Upper lobe of right lung (tissue), 1 donor: ENCODE data around the gene MLXIP. TPM values are rescaled to one million over a fixed set of nuclear protein-coding genes. Genes with fewer than 3 reads are reported as not detected.
"Not testable (repeated sequence)": the region's sequence is repeated elsewhere in the genome, so short reads cannot be mapped to it uniquely, and the experiment has no call there.

ENCODE experiments used
- ATAC-seq: fragments of 200-7000 bp; cut with Tn5 transposase; one replicate; pipeline ENCODE4 v1.9.1; 2020; ENCODE audit warnings: mild to moderate bottlenecking, moderate library complexity
- DNase-seq: peaks from one replicate; pipeline ENCODE4 v3.0.0-alpha.2; 2020
- H3K27ac ChIP-seq: fragments of 200-600 bp; one replicate; pipeline ENCODE4 v1.8.0; 2022
- H3K27me3 ChIP-seq: fragments of 200-600 bp; one replicate; pipeline ENCODE4 v1.8.0; 2022; ENCODE audit warnings: mild to moderate bottlenecking
- H3K36me3 ChIP-seq: fragments of 200-600 bp; one replicate; pipeline ENCODE4 v1.8.0; 2022
- H3K4me1 ChIP-seq: fragments of 200-600 bp; one replicate; pipeline ENCODE4 v1.8.0; 2022
- H3K4me3 ChIP-seq: fragments of 200-600 bp; one replicate; pipeline ENCODE4 v1.8.0; 2022; ENCODE audit warnings: mild to moderate bottlenecking
- H3K9me3 ChIP-seq: fragments of 200-600 bp; one replicate; pipeline ENCODE4 v1.8.0; 2022
- CTCF ChIP-seq: fragments of 200-600 bp; IDR thresholded peaks from one replicate; pipeline ENCODE4 v1.8.0; 2022; ENCODE audit warnings: antibody characterized with exemption
- intact Hi-C: fragments of 100-400 bp; cut with DNase I; formaldehyde crosslinking; loops from one replicate; pipeline ENCODE4 v1.11.0; 2022
- total RNA-seq: library from RNA; stranded (reverse); fragmentation: NEBNext Ultra II Directional; extraction: Animal tissue kit (Norgen Biotek cat#: 25700); gene quantifications from one replicate; pipeline ENCODE4 v1.2.1, GENCODE V29; 2021
- donor health status: DM: no; HTN: yes; CAD: no; lungs with severe emphysema.

The MLXIP gene
- total RNA-seq, 1 donor from 2014 or later: 57.4 TPM

DNA sequence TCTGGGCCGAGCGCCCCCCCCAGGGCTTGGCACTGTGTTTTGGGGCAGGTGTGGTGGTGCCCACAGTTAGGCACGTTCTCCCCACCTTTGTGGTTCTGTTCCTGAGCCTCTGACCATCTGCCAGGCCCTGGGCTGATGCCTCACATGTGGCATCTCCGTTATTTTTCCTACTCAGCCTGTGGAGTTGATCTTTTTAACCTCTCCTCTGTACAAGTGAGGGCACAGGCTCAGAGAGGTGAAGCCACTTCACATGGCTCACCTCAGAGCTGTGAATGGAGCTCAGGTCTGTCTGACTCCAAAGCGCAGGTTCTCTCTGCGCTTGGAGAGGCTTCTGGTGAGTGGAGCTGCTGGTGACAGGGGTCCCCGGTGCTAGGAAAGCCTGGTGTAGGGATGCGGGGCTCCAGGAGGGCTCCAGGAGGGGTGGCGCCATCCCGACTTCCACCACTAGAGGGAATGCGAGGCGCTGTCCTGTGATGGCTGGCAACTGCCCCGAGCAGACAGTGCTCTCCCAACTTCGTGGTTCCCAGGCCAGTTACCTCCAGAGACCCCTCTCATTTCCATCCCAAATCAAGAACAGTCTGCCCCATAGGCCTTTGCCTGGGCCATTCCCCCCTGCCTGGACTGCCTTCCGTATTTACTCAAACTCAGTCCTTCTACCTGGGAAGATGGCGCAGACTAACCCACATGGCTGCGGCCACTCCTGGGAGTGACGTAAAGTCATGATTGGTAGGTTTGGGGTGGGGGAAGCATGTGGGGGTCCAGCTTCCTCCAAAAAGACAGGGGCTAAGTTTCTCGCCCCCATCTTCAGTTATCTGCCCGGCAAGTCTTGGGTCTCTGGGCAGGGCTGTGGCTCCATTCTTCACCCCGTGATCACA, 47.0 kb upstream of the MLXIP start:
- TF ChIP-seq CTCF: peak; percentile 84
- H3K4me1 ChIP-seq: peaks cover 14% of the 10 kb centered on the region
- H3K4me3 ChIP-seq: no peak overlapping the region
- H3K36me3 ChIP-seq: no peaks in the 10 kb centered on the region
- DNase-seq: peak; percentile 77
- intact Hi-C loops: no loop called here
- peak; percentile 72 for ATAC-seq
- no peaks in the 10 kb centered on the region for H3K9me3 ChIP-seq
- H3K27me3 ChIP-seq: no peaks in the 10 kb centered on the region
- no peak overlapping the region for H3K27ac ChIP-seq

DNA sequence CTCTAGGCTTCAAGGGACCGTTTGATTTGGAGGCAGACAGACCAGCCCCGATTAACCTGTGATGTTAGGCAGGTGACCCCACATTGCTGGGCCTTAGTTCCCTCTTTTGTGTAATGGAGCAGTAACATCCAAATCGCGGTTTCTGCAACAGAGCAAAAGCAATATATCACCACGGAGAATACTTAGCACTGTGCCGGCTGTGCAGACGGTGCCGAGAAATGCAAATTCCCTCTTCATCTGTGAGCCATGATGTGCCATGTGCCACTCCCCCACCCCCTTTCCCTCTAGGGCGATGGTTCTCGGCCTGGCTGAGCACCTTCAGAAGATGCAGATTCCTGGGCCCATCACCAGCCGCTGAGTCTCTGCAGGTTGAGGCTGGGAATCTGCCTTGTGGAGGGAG, 46.0 kb upstream of the MLXIP start:
- ATAC-seq: no peak

DNA sequence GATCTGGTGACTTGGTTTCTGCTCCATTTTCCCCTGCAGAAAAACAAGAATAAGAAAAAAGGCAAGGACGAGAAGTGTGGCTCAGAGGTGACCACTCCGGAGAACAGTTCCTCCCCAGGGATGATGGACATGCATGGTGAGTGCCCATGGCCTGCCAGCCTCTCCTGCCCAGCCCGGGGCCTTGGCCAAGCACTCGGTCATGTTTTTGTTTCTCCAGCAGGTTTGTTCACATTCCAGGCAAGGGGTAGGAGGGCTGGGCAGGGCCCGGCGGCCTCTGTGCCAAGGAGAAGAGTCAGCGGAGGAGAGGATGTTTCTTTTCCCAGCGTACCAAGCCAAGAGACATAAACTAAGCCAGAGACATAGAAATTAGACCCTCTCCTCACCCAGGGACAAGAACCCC, 43.3 kb upstream of the MLXIP start:
- Histone ChIP-seq H3K4me1 (peaks cover 6% of the 10 kb centered on the region), H3K4me3 (no peak overlapping the region), H3K27ac (no peak overlapping the region), H3K36me3 (no peaks in the 10 kb centered on the region), H3K9me3 (no peaks in the 10 kb centered on the region), H3K27me3 (no peaks in the 10 kb centered on the region)
- no peak for TF ChIP-seq CTCF
- intact Hi-C loops: no loop called here
- ATAC-seq (peak; percentile 91), DNase-seq (peak; percentile 87)

More for the DNA sequence above, 46.0 kb upstream of the MLXIP start:
- H3K4me3 ChIP-seq: no peak overlapping the region
- no peak overlapping the region for H3K27ac ChIP-seq
- intact Hi-C loops: no loop called here
- H3K4me1 ChIP-seq: peaks cover 14% of the 10 kb centered on the region
- H3K36me3 ChIP-seq: no peaks in the 10 kb centered on the region
- no peaks in the 10 kb centered on the region for H3K9me3 ChIP-seq
- no peaks in the 10 kb centered on the region for H3K27me3 ChIP-seq
- no peak for DNase-seq
- TF ChIP-seq CTCF: no peak

DNA sequence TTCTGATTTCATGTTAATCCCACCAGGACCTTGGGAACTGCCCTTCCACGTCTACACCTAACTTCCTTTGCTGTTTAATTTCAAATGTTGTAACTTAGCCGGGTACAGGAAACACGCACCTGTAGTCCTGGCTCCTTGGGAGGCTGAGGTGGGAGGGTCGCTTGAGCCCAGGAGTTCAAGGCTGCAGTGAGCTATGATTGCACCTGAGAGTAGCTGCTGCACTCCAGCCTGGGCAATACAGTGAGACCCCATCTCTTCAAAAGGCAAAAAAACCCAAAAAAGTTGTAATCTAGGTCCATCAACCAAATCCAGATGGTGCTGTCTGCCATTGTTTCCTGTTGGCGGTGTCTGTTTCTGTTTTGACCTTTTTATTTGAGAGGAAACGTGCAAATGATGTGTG, 42.4 kb upstream of the MLXIP start:
- no peaks in the 10 kb centered on the region for H3K36me3 ChIP-seq
- DNase-seq: no peak
- no peak for ATAC-seq
- intact Hi-C loops: no loop called here
- H3K9me3 ChIP-seq: no peaks in the 10 kb centered on the region
- H3K4me3 ChIP-seq: no peak overlapping the region
- H3K27me3 ChIP-seq: no peaks in the 10 kb centered on the region
- H3K4me1 ChIP-seq: peaks cover 9% of the 10 kb centered on the region
- no peak overlapping the region for H3K27ac ChIP-seq
- TF ChIP-seq CTCF: no peak

- Histone ChIP-seq H3K9me3 (no peaks in the 10 kb centered on the region), H3K36me3 (peaks cover 13% of the 10 kb centered on the region), H3K27me3 (no peaks in the 10 kb centered on the region), H3K4me3 (no peak overlapping the region), H3K4me1 (peaks cover 3% of the 10 kb centered on the region), H3K27ac (peak overlapping the region; percentile 51)
- ATAC-seq (peak; percentile 95), DNase-seq (peak; percentile 76)
- intact Hi-C loops: no loop called here
- no peak for TF ChIP-seq CTCF
Measured at GRCh38 chr12:122040579-122041386, 37.8 kb upstream of the MLXIP start.

DNA sequence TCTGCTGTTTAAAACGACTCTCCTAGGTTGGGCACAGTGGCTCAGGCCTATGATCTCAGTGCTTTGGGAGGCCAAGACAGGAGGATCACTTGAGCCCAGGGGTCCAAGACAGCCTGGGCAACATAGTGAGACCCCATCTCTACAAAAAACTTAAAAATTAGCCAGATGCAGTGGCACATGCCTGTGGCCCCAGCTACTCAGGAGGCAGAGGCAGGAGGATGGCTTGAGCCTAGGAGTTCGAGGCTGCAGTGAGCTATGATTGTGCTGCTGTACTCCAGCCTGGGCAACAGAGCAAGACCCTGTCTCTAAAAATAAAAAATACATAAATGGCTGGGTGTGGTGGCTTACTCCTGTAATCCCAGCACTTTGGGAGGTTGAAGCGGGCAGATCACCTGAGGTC, 37.1 kb upstream of the MLXIP start:
- H3K27me3 ChIP-seq, H3K9me3 ChIP-seq, H3K4me3 ChIP-seq, intact Hi-C loops, DNase-seq, H3K27ac ChIP-seq, H3K4me1 ChIP-seq, ATAC-seq: not testable (repeated sequence)
- peaks cover 13% of the 10 kb centered on the region for H3K36me3 ChIP-seq
